CD14-positive monocyte (primary cell): Measurements from ENCODE around the gene FGF14. TPM values are rescaled to one million over a fixed set of nuclear protein-coding genes. Genes with fewer than 3 reads are reported as not detected.

Experiments used
- DNase-seq, 3 donors: peaks; one replicate each; pipeline ENCODE4 v3.0.0-alpha.2; 2011 to 2022
- H2AFZ ChIP-seq: 2 replicates; pipeline ENCODE4 v1.6.0; 2012; ENCODE audit warnings: mild to moderate bottlenecking, low read depth, low read length, inconsistent platforms; ENCODE audit not compliant: insufficient read depth, poor library complexity, severe bottlenecking
- H3K27ac ChIP-seq, 2 donors: 1 replicate in 1 of 2; 2 replicates in 1 of 2; pipeline ENCODE4 v1.5.1; 2012 to 2013; ENCODE audit warnings: low read length in 2 of 2, control low read depth in 1 of 2, inconsistent platforms in 1 of 2, low read depth in 1 of 2, mild to moderate bottlenecking in 1 of 2
- H3K27me3 ChIP-seq, 2 donors: one replicate each; pipeline versions ENCODE4 v1.6.0 to v1.6.1; 2011 to 2013; ENCODE audit warnings: low read length in 2 of 2; ENCODE audit not compliant: control insufficient read depth in 2 of 2, insufficient read depth in 2 of 2
- H3K36me3 ChIP-seq, 2 donors: replicated peaks in 1 of 2; 1 replicate in 1 of 2; 2 replicates in 1 of 2; pipeline versions ENCODE4 v1.5.1 to v1.6.1; 2012 to 2013; ENCODE audit warnings: low read length in 2 of 2, control low read depth in 1 of 2, inconsistent platforms in 1 of 2, mild to moderate bottlenecking in 1 of 2; ENCODE audit not compliant: insufficient read depth in 2 of 2, control insufficient read depth in 1 of 2
- H3K4me1 ChIP-seq, 2 donors: 1 replicate in 1 of 2; 2 replicates in 1 of 2; pipeline versions ENCODE4 v1.5.1 to v1.6.1; 2012 to 2013; ENCODE audit warnings: low read length in 2 of 2, control low read depth in 1 of 2, inconsistent platforms in 1 of 2, mild to moderate bottlenecking in 1 of 2, moderate library complexity in 1 of 2; ENCODE audit not compliant: insufficient read depth in 2 of 2, control insufficient read depth in 1 of 2
- H3K4me2 ChIP-seq: replicated peaks from 2 replicates; pipeline ENCODE3; 2012; ENCODE audit warnings: low read length, moderate library complexity, mild to moderate bottlenecking; ENCODE audit not compliant: poor library complexity, severe bottlenecking; ENCODE audit errors: extremely low read depth
- H3K4me3 ChIP-seq, 3 experiments: fragments of 200-600 bp in 1 of 3; sonication (generic) in 1 of 3; replicated peaks in 1 of 3; 1 replicate in 2 of 3; 2 replicates in 1 of 3; pipeline ENCODE4 v1.5.1; 2011 to 2013; ENCODE audit warnings: low read length in 3 of 3, mild to moderate bottlenecking in 3 of 3, control low read depth in 2 of 3, low read depth in 2 of 3, inconsistent platforms in 1 of 3, moderate library complexity in 1 of 3
- H3K79me2 ChIP-seq: 2 replicates; pipeline ENCODE4 v1.6.0; 2012; ENCODE audit warnings: mild to moderate bottlenecking, control low read depth, inconsistent platforms, low read length, moderate library complexity; ENCODE audit not compliant: insufficient read depth
- H3K9ac ChIP-seq: 2 replicates; pipeline ENCODE4 v1.6.0; 2017; ENCODE audit warnings: low read length, mild to moderate bottlenecking; ENCODE audit not compliant: insufficient read depth, poor library complexity, severe bottlenecking
- H3K9me3 ChIP-seq, 2 donors: replicated peaks in 1 of 2; 1 replicate in 1 of 2; 2 replicates in 1 of 2; pipeline versions ENCODE4 v1.5.1 to v1.6.1; 2012 to 2013; ENCODE audit warnings: low read length in 2 of 2, control low read depth in 1 of 2; ENCODE audit not compliant: control insufficient read depth in 1 of 2, insufficient read depth in 1 of 2
- H4K20me1 ChIP-seq: 2 replicates; pipeline ENCODE4 v1.6.0; 2012; ENCODE audit warnings: mild to moderate bottlenecking, low read length, control low read depth, moderate library complexity; ENCODE audit not compliant: insufficient read depth
- H3K27ac Mint-ChIP-seq, 7 donors: one replicate each; pipeline ENCODE4 v1.8.0; 2020; ENCODE audit warnings: mild to moderate bottlenecking in 7 of 7, mixed read lengths in 7 of 7, moderate library complexity in 6 of 7, inconsistent platforms in 2 of 7
- H3K27me3 Mint-ChIP-seq, 3 donors: one replicate each; pipeline ENCODE4 v1.8.0; 2021 to 2022; ENCODE audit warnings: low read depth in 3 of 3, mild to moderate bottlenecking in 3 of 3, mixed read lengths in 3 of 3, moderate library complexity in 3 of 3, inconsistent platforms in 1 of 3
- H3K36me3 Mint-ChIP-seq, 2 donors: one replicate each; pipeline ENCODE4 v1.8.0; 2020; ENCODE audit warnings: mixed read lengths in 2 of 2, inconsistent platforms in 1 of 2, mild to moderate bottlenecking in 1 of 2
- H3K4me1 Mint-ChIP-seq: one replicate; pipeline ENCODE4 v1.8.0; 2020; ENCODE audit warnings: mild to moderate bottlenecking, mixed read lengths
- H3K4me3 Mint-ChIP-seq, 2 donors: one replicate each; pipeline ENCODE4 v1.8.0; 2020; ENCODE audit warnings: mild to moderate bottlenecking in 2 of 2, mixed read lengths in 2 of 2, moderate library complexity in 1 of 2
- H3K9me3 Mint-ChIP-seq, 7 donors: one replicate each; pipeline ENCODE4 v1.8.0; 2020 to 2022; ENCODE audit warnings: mixed read lengths in 7 of 7, mild to moderate bottlenecking in 6 of 7, moderate library complexity in 6 of 7, inconsistent platforms in 2 of 7
- CTCF ChIP-seq: fragments of 200-600 bp; IDR thresholded peaks from one replicate; pipeline ENCODE4 v1.8.0; 2022; ENCODE audit warnings: antibody characterized with exemption, mild to moderate bottlenecking
- WGBS: methylation state at CpG from one replicate; pipeline ENCODE4 v1.1.5; 2013; ENCODE audit warnings: missing lambda C conversion rate; ENCODE audit not compliant: insufficient coverage; 5-methylcytosine and 5-hydroxymethylcytosine counted together
- intact Hi-C, 2 donors: fragments of 100-400 bp; cut with micrococcal nuclease; formaldehyde crosslinking; loops; one replicate each; pipeline versions ENCODE4 v1.15.0 to v1.15.1; 2023
- polyA plus RNA-seq, 3 donors: library from polyadenylated mRNA; depleted of rRNA in 1 of 3; unstranded in 2 of 3; stranded (reverse) in 1 of 3; fragments of 300-500 nt in 2 of 3; fragments of >200 nt in 1 of 3; fragmentation: Illumina TruSeq in 2 of 3; gene quantifications; 1 replicate in 2 of 3; 2 replicates in 1 of 3; pipeline ENCODE4 v1.2.3, GENCODE V29; 2012 to 2021

FGF14 gene
- polyA plus RNA-seq, 3 donors: not detected

DNA sequence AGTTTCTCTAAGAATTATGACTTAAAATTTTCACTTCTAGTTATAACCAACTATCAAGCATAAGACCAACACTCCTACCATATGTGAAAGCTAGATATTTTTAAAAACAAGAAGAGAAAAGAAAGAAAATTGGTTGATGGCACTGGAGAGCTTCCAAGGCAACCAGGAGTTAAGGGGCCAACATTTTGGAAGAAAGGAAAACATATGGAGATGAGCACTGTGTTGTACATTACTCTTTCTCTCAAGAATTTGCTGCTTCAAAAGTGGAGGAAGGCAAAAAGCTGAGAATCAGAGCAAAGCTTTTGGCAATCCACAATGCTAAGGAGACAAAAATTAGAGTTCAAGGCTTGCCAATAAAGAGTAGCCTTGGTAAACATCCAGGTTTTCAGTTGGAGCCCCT is 503.2 kb downstream of the FGF14 start:
- peaks cover 0 to 1% (median 0%) of the 10 kb centered on the region in 3 donors for H3K27me3 Mint-ChIP-seq
- no peak for TF ChIP-seq CTCF
- no peak overlapping the region for H3K27ac Mint-ChIP-seq
- Histone ChIP-seq H4K20me1 (no peaks in the 10 kb centered on the region), H3K4me3 (no peak overlapping the region), H3K27me3 (no peaks in the 10 kb centered on the region), H3K9ac (no peak overlapping the region), H3K9me3 (no peaks in the 10 kb centered on the region), H2AFZ (no peak overlapping the region), H3K36me3 (no peaks in the 10 kb centered on the region), H3K79me2 (no peaks in the 10 kb centered on the region), H3K4me1 (no peaks in the 10 kb centered on the region), H3K4me2 (no peak overlapping the region), H3K27ac (no peak overlapping the region)
- H3K4me3 Mint-ChIP-seq: no peak overlapping the region
- H3K36me3 Mint-ChIP-seq: no peaks in the 10 kb centered on the region
- no peak for DNase-seq
- intact Hi-C loops: no loop called here
- peaks cover 0 to 2% (median 0%) of the 10 kb centered on the region in 7 donors for H3K9me3 Mint-ChIP-seq
- no peaks in the 10 kb centered on the region for H3K4me1 Mint-ChIP-seq

GRCh38 chr13:101896541-101896940 is 505.3 kb downstream of the FGF14 start:
- no peaks in the 10 kb centered on the region for H3K4me1 Mint-ChIP-seq
- peaks cover 0 to 4% (median 0%) of the 10 kb centered on the region in 7 donors for H3K9me3 Mint-ChIP-seq
- intact Hi-C loops: no loop called here
- H3K27me3 Mint-ChIP-seq: peaks cover 0 to 2% (median 1%) of the 10 kb centered on the region in 3 donors
- H3K36me3 Mint-ChIP-seq: no peaks in the 10 kb centered on the region
- Histone ChIP-seq H4K20me1 (no peaks in the 10 kb centered on the region), H3K27ac (no peak overlapping the region), H3K79me2 (no peaks in the 10 kb centered on the region), H3K4me2 (no peak overlapping the region), H2AFZ (no peak overlapping the region), H3K9ac (no peak overlapping the region), H3K36me3 (no peaks in the 10 kb centered on the region), H3K9me3 (no peaks in the 10 kb centered on the region), H3K27me3 (no peaks in the 10 kb centered on the region), H3K4me3 (no peak overlapping the region), H3K4me1 (no peaks in the 10 kb centered on the region)
- TF ChIP-seq CTCF: no peak
- no peak overlapping the region for H3K27ac Mint-ChIP-seq
- H3K4me3 Mint-ChIP-seq: no peak overlapping the region
- WGBS: no CpG with 5 or more reads among the region's 2 CpGs
- no peak for DNase-seq
